Raji (cell line): ENCODE data around the gene RBM44.

Experiments
- POLR2A ChIP-seq: IDR thresholded peaks from 2 replicates; pipeline ENCODE4 v1.6.1; 2011; ENCODE audit warnings: low read depth, low read length, control low read depth; ENCODE audit not compliant: insufficient read depth

The RBM44 gene

GRCh38 chr2:237824085-237824484, 25.5 kb downstream of the RBM44 start:
- no peak for TF ChIP-seq POLR2A

DNA sequence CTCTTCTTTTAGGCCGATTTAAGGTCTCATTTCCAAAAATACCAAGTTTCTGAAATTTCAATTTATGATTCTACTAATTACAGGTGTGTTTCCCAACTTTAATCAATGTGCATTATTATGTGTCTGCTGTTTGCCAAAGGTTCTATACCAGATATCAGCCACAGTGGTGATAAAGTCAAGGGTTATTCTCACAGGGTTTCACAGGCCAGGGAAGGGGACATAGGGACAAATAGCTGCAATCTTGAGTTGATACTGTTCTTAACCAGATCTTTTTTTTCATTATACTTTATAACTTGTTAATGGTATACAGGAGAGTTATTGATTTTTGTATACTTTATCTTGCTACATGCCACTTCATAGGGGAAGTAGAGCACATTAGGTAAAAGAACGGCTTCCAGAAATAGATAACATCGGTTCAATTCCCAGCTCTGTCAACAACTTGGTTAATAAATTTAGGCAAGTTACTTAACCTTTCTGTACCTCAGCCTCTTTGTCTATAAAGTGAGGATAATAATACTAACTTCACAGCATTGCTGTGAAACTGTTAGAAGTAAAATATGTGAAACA, 28.9 kb downstream of the RBM44 start:
- TF ChIP-seq POLR2A = no peak

- no peak for TF ChIP-seq POLR2A
These were observed 31.9 kb downstream of the RBM44 start for GRCh38 chr2:237830522-237830921.

DNA sequence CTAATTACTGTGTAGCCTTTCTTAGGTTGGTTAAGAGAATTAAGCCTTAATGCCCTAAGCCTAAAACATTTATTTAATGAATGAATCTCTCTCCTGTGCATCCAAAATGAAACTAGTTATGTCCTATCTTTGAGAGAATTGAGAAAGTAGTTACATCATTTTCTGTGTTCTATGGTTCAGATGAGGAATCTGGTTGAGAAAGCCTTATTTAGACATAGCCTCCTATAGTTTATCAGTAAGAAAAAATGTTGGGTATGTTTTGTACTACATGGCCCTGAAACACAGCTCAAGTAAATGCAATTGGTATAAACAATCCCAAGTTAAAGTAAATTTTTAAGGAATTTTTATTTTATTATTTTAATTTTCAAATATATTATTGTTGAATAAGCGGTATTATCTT, 35.0 kb downstream of the RBM44 start:
- no peak for TF ChIP-seq POLR2A

GRCh38 chr2:237835372-237835771, 36.8 kb downstream of the RBM44 start:
- no peak for TF ChIP-seq POLR2A

DNA sequence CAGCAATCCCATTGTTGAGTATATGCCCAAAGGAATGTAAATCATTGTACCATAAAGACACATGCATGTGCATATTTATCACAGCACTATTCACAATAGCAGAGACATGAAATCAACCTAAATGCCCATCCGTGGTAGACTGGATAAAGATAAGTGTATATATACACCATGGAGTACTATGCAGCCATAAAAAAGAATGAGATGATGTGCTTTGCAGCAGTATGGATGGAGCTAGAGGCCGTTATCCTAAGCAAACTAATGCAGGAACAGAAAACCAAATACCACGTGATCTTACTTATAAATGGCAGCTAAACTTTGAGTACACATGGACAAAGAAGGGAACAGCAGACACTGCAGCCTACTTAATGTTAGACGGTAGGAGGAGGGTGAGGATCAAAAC, 42.5 kb downstream of the RBM44 start:
- TF ChIP-seq POLR2A = no peak

- no peak for TF ChIP-seq POLR2A
These were observed 55.7 kb downstream of the RBM44 start for GRCh38 chr2:237854295-237854694.

DNA sequence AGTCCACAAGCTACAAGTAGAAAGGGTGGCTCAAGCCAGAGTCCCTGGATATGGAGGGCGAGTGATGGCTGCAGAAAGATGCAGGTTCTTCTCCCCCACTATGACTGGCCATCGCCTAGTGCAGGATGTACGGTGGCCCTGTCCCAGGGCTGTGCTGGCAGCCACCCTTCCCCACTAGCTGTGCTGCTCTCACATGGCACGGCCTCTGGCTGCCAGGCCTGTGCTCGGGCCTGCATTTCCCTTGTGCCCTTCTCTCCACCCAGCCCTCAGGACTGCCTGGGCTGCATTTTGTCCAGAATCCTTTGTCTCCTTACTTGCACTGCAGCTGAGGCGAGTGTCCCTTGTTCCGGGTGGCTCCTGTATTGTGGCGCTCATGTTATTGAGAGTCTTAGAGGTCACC, 59.2 kb downstream of the RBM44 start:
- TF ChIP-seq POLR2A = no peak

DNA sequence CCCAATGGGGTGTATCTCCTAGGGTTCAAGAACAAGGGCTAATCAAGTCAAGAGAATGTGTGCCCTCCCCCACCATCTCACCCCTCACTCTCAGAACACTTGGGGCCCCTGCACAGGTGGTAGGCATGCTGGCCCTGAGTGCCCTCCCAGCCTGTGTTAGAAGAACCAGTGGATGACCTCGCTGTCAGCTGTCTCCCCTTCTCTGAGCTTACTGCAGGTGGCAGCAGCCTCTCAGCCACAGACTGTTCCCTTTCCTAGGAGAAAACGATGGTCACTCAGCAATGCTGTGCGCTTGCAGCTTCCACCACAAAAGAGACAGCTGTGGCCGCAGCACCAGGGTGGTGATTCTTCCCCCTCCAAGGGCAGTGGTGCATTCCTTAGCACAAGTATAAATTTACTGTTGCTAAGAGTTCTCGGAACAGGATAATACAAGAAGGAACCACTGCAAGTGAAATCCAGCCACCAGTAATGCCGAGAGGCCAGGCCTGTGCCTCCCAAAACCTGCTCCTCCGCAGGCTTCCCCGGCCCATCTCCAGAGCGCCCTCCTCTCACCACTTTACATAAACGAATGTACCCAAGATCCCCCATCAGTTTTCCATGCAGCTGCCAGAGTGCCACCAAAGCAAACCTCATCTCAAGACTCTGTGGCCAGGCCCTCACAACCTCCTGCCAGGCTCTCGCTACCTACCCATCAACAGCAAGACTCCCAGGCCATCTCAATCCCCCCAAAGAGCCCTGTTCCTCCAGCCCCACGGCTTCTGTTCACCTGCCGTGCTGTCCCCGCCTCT, 59.9 kb downstream of the RBM44 start:
- TF ChIP-seq POLR2A = no peak

DNA sequence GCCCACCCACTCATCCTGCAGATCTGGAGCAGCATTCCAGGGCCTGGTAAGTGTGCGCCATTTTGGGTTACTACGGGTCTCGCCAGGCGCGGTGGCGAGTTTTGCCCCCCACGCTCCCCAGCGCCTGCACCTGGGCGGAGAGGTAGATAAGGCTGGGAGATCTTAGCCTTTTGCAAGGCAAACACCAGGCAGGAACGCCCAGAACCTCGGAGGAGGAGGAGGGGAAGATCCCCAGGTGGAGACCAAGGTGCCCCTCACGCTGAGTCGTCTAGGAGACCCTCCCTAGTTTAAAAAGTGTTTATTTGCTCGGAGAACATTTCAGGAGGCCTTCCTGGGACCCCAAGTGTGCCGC, 60.5 kb downstream of the RBM44 start:
- TF ChIP-seq POLR2A = no peak

DNA sequence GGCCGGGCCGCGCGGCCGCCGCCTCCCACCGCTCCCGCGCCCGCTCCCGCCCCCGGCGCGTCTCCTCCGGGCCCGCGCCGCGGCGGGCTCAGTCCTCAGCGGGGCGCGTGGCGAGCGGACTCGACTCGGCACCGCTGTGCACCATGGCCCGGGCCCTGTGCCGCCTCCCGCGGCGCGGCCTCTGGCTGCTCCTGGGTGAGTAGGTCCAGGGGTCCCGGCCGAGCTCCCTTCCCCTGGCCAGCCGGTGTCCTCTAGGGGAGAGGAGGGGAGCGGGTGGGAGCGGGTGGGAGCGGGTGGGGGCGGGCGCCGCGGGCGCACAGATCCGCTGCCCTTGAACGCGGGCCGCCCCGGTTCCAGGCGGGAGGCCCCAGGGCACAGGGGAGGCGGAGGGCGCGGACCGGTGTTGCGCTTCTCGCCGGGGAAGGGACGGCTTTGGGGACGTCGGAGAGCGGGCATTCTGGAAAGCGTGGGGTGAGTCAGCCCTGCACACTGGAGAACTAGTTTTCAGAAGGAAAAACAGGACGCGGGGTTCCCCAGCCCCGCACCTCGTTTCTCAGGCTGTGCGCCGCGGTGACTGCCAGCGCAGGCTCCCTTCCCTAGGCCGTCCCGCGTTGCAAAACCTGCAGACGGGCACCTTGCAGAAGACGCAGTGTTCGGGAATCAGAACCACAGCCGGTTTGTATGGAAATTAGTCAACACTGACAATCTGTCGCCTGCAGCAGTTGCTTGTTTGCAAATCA, 61.1 kb downstream of the RBM44 start, which contains the start of gene RAMP1:
Gene RAMP1 (plus strand): TSS at position 91 of the 740 bp plus-strand sequence. CDS start 53 bp downstream, at position 144.
- TF ChIP-seq POLR2A = no peak

- no peak for TF ChIP-seq POLR2A
These were observed 61.8 kb downstream of the RBM44 start for GRCh38 chr2:237860273-237860935.

- no peak for TF ChIP-seq POLR2A
These were observed 63.4 kb downstream of the RBM44 start for GRCh38 chr2:237861875-237862527.

GRCh38 chr2:237862528-237862895, 63.9 kb downstream of the RBM44 start:
- TF ChIP-seq POLR2A = no peak

DNA sequence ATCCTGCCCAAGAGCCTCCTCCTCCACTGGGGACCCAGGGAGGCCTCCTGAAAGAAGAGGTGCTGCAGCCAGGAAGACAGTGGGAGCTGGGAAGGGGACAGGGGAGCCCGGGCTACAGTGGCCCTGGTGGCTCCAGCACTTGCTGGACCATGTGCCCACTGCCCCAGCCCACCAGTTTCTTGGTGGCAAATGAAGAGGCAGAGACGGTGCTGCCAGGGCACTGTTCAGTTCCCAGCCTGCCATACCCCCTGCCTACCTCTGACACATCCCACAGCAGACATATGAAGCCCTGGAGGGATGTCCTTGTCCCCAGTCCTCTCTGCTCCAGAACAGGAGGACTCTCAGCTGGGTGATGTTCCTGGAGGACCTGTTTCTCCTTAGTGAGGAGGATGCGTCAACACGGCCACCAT, 64.5 kb downstream of the RBM44 start:
- no peak for TF ChIP-seq POLR2A
